GM18498 (cell line): Measurements from ENCODE around the gene DCC.

Experiments used
- ATAC-seq: cut with Tn5 transposase; IDR thresholded peaks from one replicate; pipeline ENCODE4 v1.9.1; 2021; ENCODE audit warnings: mild to moderate bottlenecking, moderate library complexity; ENCODE audit not compliant: unreplicated experiment

Gene DCC

GRCh38 chr18:52499016-52499415, 159.0 kb downstream of the DCC start:
- ATAC-seq = no peak

DNA sequence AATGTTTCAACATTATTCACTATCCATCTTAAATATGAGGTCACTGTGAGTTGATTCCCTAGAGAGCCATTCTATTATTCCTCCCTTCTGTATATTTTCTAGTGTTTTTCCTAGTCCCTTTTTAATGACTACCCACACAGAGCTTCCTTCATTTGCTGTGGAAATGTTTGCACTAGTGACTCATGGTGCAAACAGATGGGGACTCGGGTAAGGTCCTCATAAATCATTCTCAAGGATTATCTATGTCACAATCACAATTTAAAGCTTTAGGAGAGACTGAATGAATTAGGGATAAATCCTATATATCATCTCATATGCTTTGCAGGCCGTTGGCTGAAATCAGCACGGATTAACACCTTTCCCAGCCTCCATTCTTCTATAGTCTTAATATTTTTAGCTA, 159.6 kb downstream of the DCC start:
- ATAC-seq = no peak

DNA sequence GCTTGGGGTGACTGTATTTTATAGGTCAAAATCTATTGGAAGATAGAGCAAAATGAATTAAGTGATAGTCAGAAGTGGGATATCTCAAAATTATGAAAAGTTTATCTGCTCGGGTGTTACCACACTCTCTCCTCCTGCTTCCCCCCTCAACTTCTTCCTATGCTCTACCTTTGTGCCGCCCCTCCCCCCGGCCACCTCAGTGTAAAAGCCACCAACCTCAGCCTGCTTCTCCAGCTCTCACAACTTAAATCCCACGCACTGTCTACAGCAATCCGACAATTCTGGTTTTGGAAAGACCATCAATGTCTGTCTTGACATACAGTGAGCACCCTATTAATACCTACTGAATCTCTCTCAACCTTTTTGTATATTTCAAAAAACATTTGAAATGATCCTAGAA, 164.6 kb downstream of the DCC start:
- no peak for ATAC-seq

DNA sequence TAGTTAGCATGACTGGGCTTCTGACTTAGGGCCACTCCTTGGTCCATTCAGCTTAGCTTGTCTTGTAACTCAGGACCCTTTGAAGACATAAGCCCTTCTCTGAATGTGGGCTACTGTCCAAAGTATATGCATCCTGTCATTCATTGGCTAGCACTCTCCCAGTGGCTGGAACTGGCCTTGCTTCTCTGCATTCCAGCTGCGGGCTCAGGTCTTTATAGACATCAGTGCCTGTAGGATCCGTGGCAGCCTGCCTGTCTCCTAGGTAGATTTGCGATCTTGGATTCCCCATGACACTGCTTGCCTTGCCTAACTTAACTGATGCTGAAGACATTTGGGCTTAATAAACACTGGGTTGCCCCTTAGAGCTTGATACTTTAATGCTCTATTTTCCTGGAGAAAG, 170.1 kb downstream of the DCC start:
- no peak for ATAC-seq

- no peak for ATAC-seq
Measured at GRCh38 chr18:52518086-52518485, 178.1 kb downstream of the DCC start.

DNA sequence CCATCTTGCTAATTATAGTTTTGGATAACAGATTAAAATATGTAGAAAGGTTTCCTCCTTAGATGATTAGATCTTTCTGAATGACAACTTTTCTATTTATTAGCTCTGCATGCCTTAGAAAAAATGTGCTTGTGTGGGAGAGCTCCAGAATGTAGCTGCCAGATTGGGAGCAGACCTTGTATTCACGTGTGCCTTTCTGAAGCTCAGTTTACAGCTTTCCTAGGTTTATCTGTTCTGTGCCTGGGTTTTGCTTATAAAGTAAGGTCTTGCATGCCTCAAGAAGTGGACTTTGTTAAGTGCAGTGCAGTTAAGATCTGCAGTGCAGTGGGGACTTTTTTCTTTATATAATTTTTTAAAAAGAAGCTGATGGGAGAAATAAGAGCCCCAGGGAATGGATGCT, 179.0 kb downstream of the DCC start:
- ATAC-seq = no peak

DNA sequence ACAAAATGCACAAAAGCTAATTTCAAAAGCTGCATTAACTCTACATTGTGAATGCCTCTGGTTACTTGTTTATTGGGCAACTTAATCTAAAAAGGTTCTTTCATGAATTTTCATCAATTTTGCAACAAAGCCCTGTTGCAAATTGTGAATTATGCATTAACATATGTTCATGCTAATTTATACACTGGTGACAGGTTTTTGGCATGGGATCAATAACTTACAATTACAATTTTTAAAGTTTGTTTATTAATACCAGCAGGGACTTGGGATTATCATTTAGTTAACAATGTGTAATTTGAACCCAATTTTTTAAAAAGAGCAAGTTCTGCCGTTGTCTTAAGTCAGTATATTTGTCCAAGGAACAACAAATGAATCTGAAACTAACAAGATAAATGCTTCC, 183.6 kb downstream of the DCC start:
- ATAC-seq = no peak

DNA sequence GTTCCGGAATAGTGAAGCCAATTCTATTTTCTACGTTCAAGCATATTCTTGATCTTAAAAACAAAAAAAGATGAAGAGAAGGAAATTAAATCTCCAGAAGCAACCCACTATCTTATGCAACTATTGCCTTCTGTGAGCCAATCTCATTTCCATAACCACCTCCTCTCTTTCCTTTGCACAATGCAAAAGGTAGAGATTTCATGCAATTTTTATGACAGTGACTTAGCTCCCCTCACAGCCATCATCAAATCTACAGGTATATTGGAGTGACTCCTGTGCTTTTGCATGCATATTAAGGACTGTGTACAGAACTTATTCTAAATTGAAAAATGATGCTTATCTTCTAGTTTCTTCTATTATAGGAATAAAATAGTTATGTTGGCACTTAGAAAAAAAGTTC, 191.8 kb downstream of the DCC start:
- no peak for ATAC-seq

DNA sequence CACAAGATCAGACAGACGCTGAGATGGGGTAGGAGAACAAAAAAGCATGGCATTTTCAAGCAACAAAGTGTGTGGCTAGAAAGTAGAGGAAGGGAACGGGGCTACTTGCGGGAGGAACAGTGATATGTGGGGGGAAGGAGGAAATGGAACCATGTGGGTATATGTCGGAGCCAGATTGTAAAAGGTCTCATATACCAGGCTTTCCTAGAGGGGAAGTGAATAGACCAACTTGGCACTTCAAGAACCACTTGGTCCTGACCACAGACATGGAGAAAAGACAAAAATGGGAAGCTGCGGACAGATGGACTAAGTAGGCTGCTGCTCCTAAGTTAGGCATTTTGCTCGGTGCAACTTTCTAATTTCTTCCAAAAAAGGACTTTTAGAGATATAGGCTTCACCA, 196.0 kb downstream of the DCC start:
- no peak for ATAC-seq

GRCh38 chr18:52537261-52537660, 197.3 kb downstream of the DCC start:
- ATAC-seq = no peak

DNA sequence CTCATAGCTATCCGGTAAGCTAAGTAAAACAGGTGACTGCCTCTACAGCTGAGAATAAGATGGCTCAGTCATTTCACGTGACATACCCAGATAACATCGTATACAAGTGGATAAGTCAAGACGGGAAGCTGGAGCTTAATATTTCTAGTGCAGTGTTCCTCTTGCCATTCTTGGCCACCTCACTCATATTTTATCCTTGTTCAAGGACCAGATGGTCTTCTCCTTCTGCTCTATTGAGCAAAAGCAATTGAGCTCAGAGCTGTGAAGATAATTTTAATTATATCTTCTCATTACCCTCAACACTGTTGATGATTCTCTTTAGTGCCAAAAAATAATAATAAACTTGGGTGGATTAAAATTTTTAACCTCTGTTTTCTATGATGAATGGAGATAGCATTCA, 201.1 kb downstream of the DCC start:
- ATAC-seq = no peak

- ATAC-seq = no peak
Measured at GRCh38 chr18:52544086-52544485, 204.1 kb downstream of the DCC start.

- no peak for ATAC-seq
Measured at GRCh38 chr18:52546686-52547346, 206.8 kb downstream of the DCC start.

DNA sequence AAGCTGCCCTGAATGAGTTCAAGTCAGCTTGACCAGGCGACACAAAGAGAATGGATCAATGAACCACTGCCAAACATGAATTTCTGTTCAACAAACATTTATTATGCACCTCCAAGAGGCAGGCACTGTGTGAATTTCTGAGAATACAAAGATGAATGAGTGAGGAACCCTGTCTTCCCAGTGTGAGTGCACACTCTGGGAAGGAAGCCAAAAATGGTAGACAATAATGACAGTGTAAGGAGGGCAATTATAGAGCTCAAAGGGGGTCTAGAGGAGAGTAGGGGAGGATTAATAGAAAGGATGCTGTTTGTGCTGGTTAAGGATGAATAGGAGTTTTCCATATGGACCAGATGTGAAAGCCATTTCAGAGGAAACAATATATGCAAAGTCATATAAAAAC, 213.4 kb downstream of the DCC start:
- ATAC-seq = no peak

DNA sequence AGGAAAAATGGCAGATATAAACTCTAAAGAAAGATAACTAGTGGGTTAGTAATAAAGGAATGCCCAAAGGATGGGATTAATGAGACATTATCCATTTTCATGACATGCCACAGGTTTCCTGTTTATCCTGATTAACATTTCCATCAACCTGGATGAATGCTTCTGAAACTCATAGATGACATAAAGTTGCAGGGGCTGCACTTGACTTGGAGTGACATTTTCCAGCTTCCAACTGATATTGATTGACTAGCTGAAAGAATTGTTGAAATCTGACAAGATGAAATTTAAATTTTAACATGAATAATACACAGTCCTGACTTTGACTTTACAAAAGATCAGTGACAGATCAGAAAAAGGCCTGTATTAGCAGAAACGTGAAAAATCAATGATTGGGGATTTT, 214.2 kb downstream of the DCC start:
- no peak for ATAC-seq

- no peak for ATAC-seq
Measured at GRCh38 chr18:52567360-52567759, 227.4 kb downstream of the DCC start.

- ATAC-seq = no peak
Measured at GRCh38 chr18:52569492-52569891, 229.5 kb downstream of the DCC start.

DNA sequence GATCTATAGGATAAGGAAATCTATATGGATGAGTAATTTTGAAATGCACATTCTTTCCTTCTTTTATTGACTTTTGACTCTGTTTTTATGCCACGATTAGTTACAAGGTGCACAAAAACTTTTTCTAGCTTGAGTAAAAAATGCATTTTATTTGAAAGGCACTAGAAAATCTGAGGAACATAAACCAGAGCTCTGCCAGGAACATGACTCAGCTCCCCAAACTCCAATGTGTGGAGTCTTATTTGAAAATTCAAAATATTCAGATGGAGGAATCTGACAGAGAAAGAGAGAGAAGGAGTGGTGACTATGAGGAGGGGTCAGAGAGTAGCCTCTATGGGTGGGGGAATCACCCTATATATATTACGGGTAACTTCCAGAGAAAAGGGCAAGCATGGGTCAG, 231.0 kb downstream of the DCC start:
- ATAC-seq = no peak

- ATAC-seq = no peak
Measured at GRCh38 chr18:52572036-52573000, 232.3 kb downstream of the DCC start.

GRCh38 chr18:52577795-52578194, 237.8 kb downstream of the DCC start:
- no peak for ATAC-seq

DNA sequence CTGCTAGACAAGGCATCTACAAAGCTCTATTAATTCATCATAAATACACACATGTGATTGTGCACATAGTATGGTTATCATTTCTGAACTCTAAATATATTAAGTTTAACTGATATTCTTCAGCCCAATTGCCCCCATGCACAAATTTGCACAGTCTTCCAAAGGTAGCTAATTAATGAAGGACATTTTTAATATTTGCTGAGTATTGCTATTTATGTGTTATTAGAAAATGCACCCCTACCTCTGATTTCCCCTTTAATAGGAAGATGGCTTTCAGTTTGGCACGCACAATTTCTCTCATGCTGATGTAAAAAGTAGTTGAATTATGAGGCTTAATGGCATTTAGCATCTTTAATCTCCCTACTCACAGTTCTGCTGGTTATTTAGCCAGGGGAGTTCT, 242.1 kb downstream of the DCC start:
- no peak for ATAC-seq

DNA sequence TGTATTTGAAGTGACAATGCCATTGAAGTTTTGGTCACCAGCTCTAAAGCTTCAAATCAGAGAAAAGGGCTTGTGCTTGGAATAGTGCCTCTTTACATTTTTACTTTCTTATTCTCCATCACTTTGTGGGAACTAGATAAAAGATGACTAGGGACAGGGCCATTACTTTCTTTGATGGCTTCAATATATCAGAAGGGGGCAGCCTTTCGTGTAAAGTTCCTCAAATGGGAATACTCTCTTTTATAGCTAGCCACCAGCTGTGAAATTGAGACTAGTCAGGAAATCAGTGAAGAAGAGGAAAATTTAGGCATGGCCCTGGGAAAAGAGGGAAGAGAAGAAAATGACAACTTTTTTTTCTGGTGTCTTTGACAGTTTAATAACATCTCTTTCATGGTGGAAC, 242.5 kb downstream of the DCC start:
- no peak for ATAC-seq
